ENCODE results near the gene SBF2.

Gene SBF2

DNA sequence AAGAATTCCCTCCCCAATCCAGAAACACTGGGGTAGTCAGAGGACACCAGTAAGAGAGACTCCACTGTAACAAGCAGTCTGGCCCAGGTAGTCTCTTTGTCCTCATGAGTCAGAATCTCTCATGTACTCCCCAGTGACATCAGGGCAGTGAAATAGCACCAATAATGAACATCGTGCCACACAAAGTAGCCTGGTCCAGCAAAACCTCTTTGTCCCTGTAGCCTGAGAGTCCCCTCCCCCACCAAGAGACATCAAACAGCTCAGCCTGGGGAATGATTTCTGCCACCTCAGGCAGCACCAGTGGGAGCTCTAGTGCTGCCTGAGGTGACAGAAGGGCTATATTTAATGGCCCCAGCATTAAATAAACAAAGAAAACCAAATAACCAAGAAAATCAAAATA, 88.1 kb downstream of the SBF2 start:
- Histone ChIP-seq H2AFZ (ENCODE audit: low read length) (no peak overlapping the region), H3K4ac (ENCODE audit: low read length) (no peak overlapping the region), H3K4me2 (ENCODE audit: insufficient read depth, low read length, poor library complexity, severe bottlenecking) (no peak overlapping the region), H3K18ac (ENCODE audit: low read length) (no peak overlapping the region), H3K14ac (ENCODE audit: low read length) (no peak overlapping the region), H4K8ac (ENCODE audit: low read depth, low read length) (no peak overlapping the region), H2AK5ac (ENCODE audit: low read depth, low read length) (no peak overlapping the region), H4K91ac (ENCODE audit: low read depth, low read length, poor library complexity) (no peak overlapping the region), H3K27ac (replicated peaks; ENCODE audit: low read length) (no peak overlapping the region), H3K79me1 (ENCODE audit: low read depth, low read length) (no peaks in the 10 kb centered on the region), H2BK120ac (ENCODE audit: low read depth, low read length) (no peak overlapping the region), H3K9me3 (replicated peaks in 1 of 2; ENCODE audit: control insufficient read depth in 2 of 2, insufficient read depth in 1 of 2, low read depth in 1 of 2, low read length in 2 of 2) (peaks cover 0 to 18% of the 10 kb centered on the region in 2 donors), H2BK15ac (ENCODE audit: low read length) (no peak overlapping the region), H3K27me3 (ENCODE audit: control insufficient read depth in 3 of 3, insufficient read depth in 3 of 3, low read depth in 1 of 3, low read length in 3 of 3) (no peaks in the 10 kb centered on the region), H3K23ac (ENCODE audit: low read depth, low read length, poor library complexity) (no peak overlapping the region), H3K4me3 (ENCODE audit: low read length in 2 of 2) (no peak overlapping the region), H3K4me1 (ENCODE audit: control insufficient read depth in 2 of 2, insufficient read depth in 1 of 2, low read depth in 1 of 2, low read length in 2 of 2) (peaks cover 0 to 2% of the 10 kb centered on the region in 2 donors), H3K36me3 (replicated peaks in 1 of 2; ENCODE audit: control insufficient read depth in 2 of 2, insufficient read depth in 2 of 2, low read length in 2 of 2) (no peaks in the 10 kb centered on the region), H3K9ac (ENCODE audit: low read depth, low read length, poor library complexity) (no peak overlapping the region), H2BK5ac (ENCODE audit: low read length) (no peak overlapping the region), H2BK12ac (ENCODE audit: low read length) (no peak overlapping the region)
- DNase-seq (ENCODE audit: low spot score): no peak
- WGBS, 2 donors (ENCODE audit: extremely low coverage in 2 of 2, insufficient read length in 2 of 2, insufficient replicate concordance in 1 of 2): no CpG with 5 or more reads among the region's 1 CpG

DNA sequence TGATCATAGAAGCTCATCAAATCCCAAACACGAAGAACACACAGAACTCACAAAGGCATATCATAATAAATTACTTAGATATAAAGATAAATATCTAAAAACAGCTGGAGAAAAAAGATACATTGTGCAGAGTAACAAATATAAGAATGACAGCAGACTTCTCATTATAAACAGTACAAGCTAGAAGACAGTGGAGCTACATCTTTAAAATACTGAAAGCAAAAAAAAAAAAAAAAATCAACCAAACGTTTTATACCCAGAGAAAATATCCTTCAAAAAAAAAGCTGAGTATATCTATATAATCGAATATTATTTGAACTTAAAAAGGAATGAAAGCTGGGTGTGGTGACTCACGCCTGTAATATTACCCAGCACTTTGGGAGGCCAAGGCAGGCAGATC, 90.0 kb downstream of the SBF2 start:
- Histone ChIP-seq H3K27ac (replicated peaks; ENCODE audit: low read length) (no peak overlapping the region), H2BK5ac (ENCODE audit: low read length) (no peak overlapping the region)

DNA sequence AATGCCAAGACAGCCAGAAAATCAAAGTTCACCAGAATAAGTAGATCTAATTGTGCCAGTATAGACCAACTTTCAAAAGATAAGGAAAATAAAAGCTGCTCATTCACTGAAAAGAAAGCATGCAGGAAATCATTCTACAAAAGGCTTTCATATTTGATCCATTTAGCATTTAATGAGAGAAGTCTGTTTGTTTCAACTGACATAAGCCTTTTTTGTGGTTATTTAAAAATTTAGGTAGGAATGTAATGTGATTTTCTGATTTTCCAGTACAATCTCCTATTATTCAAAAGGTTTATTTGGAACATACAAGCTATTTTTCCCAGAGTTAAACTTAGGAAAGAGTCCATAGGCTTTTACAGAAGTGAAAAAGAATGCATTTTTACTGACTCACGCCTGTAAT, 92.7 kb downstream of the SBF2 start:
- Histone ChIP-seq H3K4me2 (ENCODE audit: insufficient read depth, low read length, poor library complexity, severe bottlenecking) (no peak overlapping the region), H3K79me1 (ENCODE audit: low read depth, low read length) (no peaks in the 10 kb centered on the region), H3K4me3 (ENCODE audit: low read length in 2 of 2) (no peak overlapping the region), H2BK15ac (ENCODE audit: low read length) (no peak overlapping the region), H3K18ac (ENCODE audit: low read length) (no peak overlapping the region), H4K91ac (ENCODE audit: low read depth, low read length, poor library complexity) (no peak overlapping the region), H2BK12ac (ENCODE audit: low read length) (no peak overlapping the region), H2AK5ac (ENCODE audit: low read depth, low read length) (no peak overlapping the region), H2AFZ (ENCODE audit: low read length) (no peak overlapping the region), H3K27me3 (ENCODE audit: control insufficient read depth in 3 of 3, insufficient read depth in 3 of 3, low read depth in 1 of 3, low read length in 3 of 3) (no peaks in the 10 kb centered on the region), H3K9ac (ENCODE audit: low read depth, low read length, poor library complexity) (no peak overlapping the region), H3K27ac (replicated peaks; ENCODE audit: low read length) (no peak overlapping the region), H2BK5ac (ENCODE audit: low read length) (no peak overlapping the region), H3K9me3 (replicated peaks in 1 of 2; ENCODE audit: control insufficient read depth in 2 of 2, insufficient read depth in 1 of 2, low read depth in 1 of 2, low read length in 2 of 2) (peaks cover 0 to 34% of the 10 kb centered on the region in 2 donors), H2BK120ac (ENCODE audit: low read depth, low read length) (no peak overlapping the region), H3K23ac (ENCODE audit: low read depth, low read length, poor library complexity) (no peak overlapping the region), H4K8ac (ENCODE audit: low read depth, low read length) (no peak overlapping the region), H3K14ac (ENCODE audit: low read length) (no peak overlapping the region), H3K4ac (ENCODE audit: low read length) (no peak overlapping the region), H3K4me1 (ENCODE audit: control insufficient read depth in 2 of 2, insufficient read depth in 1 of 2, low read depth in 1 of 2, low read length in 2 of 2) (peaks cover 0 to 2% of the 10 kb centered on the region in 2 donors), H3K36me3 (replicated peaks in 1 of 2; ENCODE audit: control insufficient read depth in 2 of 2, insufficient read depth in 2 of 2, low read length in 2 of 2) (no peaks in the 10 kb centered on the region)
- DNase-seq (ENCODE audit: low spot score): no peak
- WGBS, 2 donors (ENCODE audit: extremely low coverage in 2 of 2, insufficient read length in 2 of 2, insufficient replicate concordance in 1 of 2): no CpG with 5 or more reads among the region's 1 CpG

More for the DNA sequence above, 90.0 kb downstream of the SBF2 start:
- WGBS, 2 donors (ENCODE audit: extremely low coverage in 2 of 2, insufficient read length in 2 of 2, insufficient replicate concordance in 1 of 2): no CpG with 5 or more reads among the region's 4 CpGs
- Histone ChIP-seq H2BK12ac (ENCODE audit: low read length) (no peak overlapping the region), H2BK120ac (ENCODE audit: low read depth, low read length) (no peak overlapping the region), H3K9ac (ENCODE audit: low read depth, low read length, poor library complexity) (no peak overlapping the region), H4K8ac (ENCODE audit: low read depth, low read length) (no peak overlapping the region), H2AFZ (ENCODE audit: low read length) (no peak overlapping the region), H3K4me3 (ENCODE audit: low read length in 2 of 2) (no peak overlapping the region), H3K27me3 (ENCODE audit: control insufficient read depth in 3 of 3, insufficient read depth in 3 of 3, low read depth in 1 of 3, low read length in 3 of 3) (no peaks in the 10 kb centered on the region), H3K9me3 (replicated peaks in 1 of 2; ENCODE audit: control insufficient read depth in 2 of 2, insufficient read depth in 1 of 2, low read depth in 1 of 2, low read length in 2 of 2) (peaks cover 0 to 19% of the 10 kb centered on the region in 2 donors), H3K14ac (ENCODE audit: low read length) (no peak overlapping the region), H2BK15ac (ENCODE audit: low read length) (no peak overlapping the region), H4K91ac (ENCODE audit: low read depth, low read length, poor library complexity) (no peak overlapping the region), H2AK5ac (ENCODE audit: low read depth, low read length) (no peak overlapping the region), H3K4ac (ENCODE audit: low read length) (no peak overlapping the region), H3K18ac (ENCODE audit: low read length) (no peak overlapping the region), H3K4me2 (ENCODE audit: insufficient read depth, low read length, poor library complexity, severe bottlenecking) (no peak overlapping the region), H3K23ac (ENCODE audit: low read depth, low read length, poor library complexity) (no peak overlapping the region), H3K36me3 (replicated peaks in 1 of 2; ENCODE audit: control insufficient read depth in 2 of 2, insufficient read depth in 2 of 2, low read length in 2 of 2) (no peaks in the 10 kb centered on the region), H3K79me1 (ENCODE audit: low read depth, low read length) (no peaks in the 10 kb centered on the region), H3K4me1 (ENCODE audit: control insufficient read depth in 2 of 2, insufficient read depth in 1 of 2, low read depth in 1 of 2, low read length in 2 of 2) (peaks cover 0 to 2% of the 10 kb centered on the region in 2 donors)
- DNase-seq (ENCODE audit: low spot score): no peak

DNA sequence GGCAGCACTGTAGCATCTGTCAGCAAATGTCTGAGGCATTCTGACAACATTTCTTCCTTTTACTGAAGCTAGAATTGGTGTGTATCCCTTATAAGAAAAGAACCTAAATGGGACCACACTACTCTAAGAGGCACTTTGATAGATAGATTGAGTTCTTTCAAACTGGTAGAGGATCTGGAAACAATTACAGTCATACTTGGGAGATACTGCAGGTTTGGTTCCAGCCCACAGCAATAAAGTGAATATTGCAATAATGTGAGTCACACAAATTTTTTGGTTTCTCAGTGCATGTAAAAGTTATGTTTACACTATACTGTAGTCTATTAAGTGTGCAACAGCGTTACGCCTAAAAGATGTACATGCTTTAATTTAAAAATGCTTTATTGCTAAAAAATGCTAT, 96.9 kb downstream of the SBF2 start:
- no peak overlapping the region for H2BK5ac ChIP-seq (ENCODE audit: low read length)
- peaks cover 0 to 9% of the 10 kb centered on the region in 2 donors for H3K36me3 ChIP-seq (replicated peaks in 1 of 2; ENCODE audit: control insufficient read depth in 2 of 2, insufficient read depth in 2 of 2, low read length in 2 of 2)

More for the DNA sequence above, 96.9 kb downstream of the SBF2 start:
- Histone ChIP-seq H3K4ac (ENCODE audit: low read length) (no peak overlapping the region), H3K4me1 (ENCODE audit: control insufficient read depth in 2 of 2, insufficient read depth in 1 of 2, low read depth in 1 of 2, low read length in 2 of 2) (no peaks in the 10 kb centered on the region), H2AK5ac (ENCODE audit: low read depth, low read length) (no peak overlapping the region), H2AFZ (ENCODE audit: low read length) (no peak overlapping the region), H3K14ac (ENCODE audit: low read length) (no peak overlapping the region), H2BK12ac (ENCODE audit: low read length) (no peak overlapping the region), H3K4me3 (ENCODE audit: low read length in 2 of 2) (no peak overlapping the region), H3K4me2 (ENCODE audit: insufficient read depth, low read length, poor library complexity, severe bottlenecking) (no peak overlapping the region), H3K18ac (ENCODE audit: low read length) (no peak overlapping the region), H3K9me3 (replicated peaks in 1 of 2; ENCODE audit: control insufficient read depth in 2 of 2, insufficient read depth in 1 of 2, low read depth in 1 of 2, low read length in 2 of 2) (peaks cover 0 to 16% of the 10 kb centered on the region in 2 donors), H2BK15ac (ENCODE audit: low read length) (no peak overlapping the region), H3K27me3 (ENCODE audit: control insufficient read depth in 3 of 3, insufficient read depth in 3 of 3, low read depth in 1 of 3, low read length in 3 of 3) (no peaks in the 10 kb centered on the region), H3K23ac (ENCODE audit: low read depth, low read length, poor library complexity) (no peak overlapping the region), H4K91ac (ENCODE audit: low read depth, low read length, poor library complexity) (no peak overlapping the region), H3K27ac (replicated peaks; ENCODE audit: low read length) (no peak overlapping the region), H3K79me1 (ENCODE audit: low read depth, low read length) (no peaks in the 10 kb centered on the region), H4K8ac (ENCODE audit: low read depth, low read length) (no peak overlapping the region), H2BK120ac (ENCODE audit: low read depth, low read length) (no peak overlapping the region), H3K9ac (ENCODE audit: low read depth, low read length, poor library complexity) (no peak overlapping the region)
- WGBS, 2 donors (ENCODE audit: extremely low coverage in 2 of 2, insufficient read length in 2 of 2, insufficient replicate concordance in 1 of 2): no CpG with 5 or more reads among the region's 2 CpGs
- DNase-seq (ENCODE audit: low spot score): no peak
